LNCAP (cell line): ENCODE data around the gene ZNF516.
A peak's percentile ranks its signal among the peaks of the same experiment; 100 is the strongest.

Experiments
- CTCF ChIP-seq: fragments of 450-650 bp; IDR thresholded peaks from 2 replicates; pipeline ENCODE4 v1.5.1; 2017; ENCODE audit warnings: mild to moderate bottlenecking

Gene ZNF516

GRCh38 chr18:76384861-76385680, 110.0 kb downstream of the ZNF516 start:
- TF ChIP-seq CTCF = no peak

GRCh38 chr18:76384114-76384790, 110.8 kb downstream of the ZNF516 start:
- TF ChIP-seq CTCF = no peak

GRCh38 chr18:76383636-76384035, 111.4 kb downstream of the ZNF516 start:
- no peak for TF ChIP-seq CTCF

- no peak for TF ChIP-seq CTCF
These were observed 112.8 kb downstream of the ZNF516 start for GRCh38 chr18:76382275-76382674.

- peak; percentile 98 for TF ChIP-seq CTCF
These were observed 114.1 kb downstream of the ZNF516 start for GRCh38 chr18:76380791-76381405.

GRCh38 chr18:76380127-76380729, 114.8 kb downstream of the ZNF516 start:
- TF ChIP-seq CTCF = no peak
